ENCODE data around the gene ATP1B1.

Gene ATP1B1

GRCh38 chr1:169109561-169110134 lies 3.2 kb downstream of the ATP1B1 start:
- ChIA-PET POLR2A (no interaction called here), CTCF (interaction anchor here (1.1 to 1.7 kb wide), 3 partner anchors 9 to 239 kb away, joined by 3 to 12 read pairs (median 3); no protein-coding TSS in a partner anchor)
- no peak overlapping the region; the same call in none of the 2 replicates for H3K4me3 ChIP-seq (ENCODE audit: low read depth, low read length)
- DNase-seq (ENCODE audit: low read depth, low spot score) = peak; percentile 37
- no peak for TF ChIP-seq CTCF (IDR thresholded peaks at IDR 0.05; ENCODE audit: insufficient read depth, low read length, missing control alignments)

- ChIA-PET POLR2A (no interaction called here), CTCF (interaction anchor here (0.8 to 3.2 kb wide), 5 partner anchors 9 to 507 kb away, joined by 3 to 16 read pairs (median 3); no protein-coding TSS in a partner anchor)
- DNase-seq (ENCODE audit: low read depth, low spot score) = no peak
- no peak for TF ChIP-seq CTCF (IDR thresholded peaks at IDR 0.05; ENCODE audit: insufficient read depth, low read length, missing control alignments)
- peak overlapping the region; percentile 10; the same call in 1 of the 2 replicates for H3K4me3 ChIP-seq (ENCODE audit: low read depth, low read length)
Observed at GRCh38 chr1:169110236-169110635, 3.7 kb downstream of the ATP1B1 start.

- no peak for DNase-seq (ENCODE audit: low read depth, low spot score)
- ChIA-PET CTCF (interaction anchor here (0.8 to 3.2 kb wide), 5 partner anchors 9 to 508 kb away, joined by 3 to 16 read pairs (median 3); no protein-coding TSS in a partner anchor), POLR2A (no interaction called here)
- H3K4me3 ChIP-seq (ENCODE audit: low read depth, low read length) = no peak overlapping the region
- no peak for TF ChIP-seq CTCF (IDR thresholded peaks at IDR 0.05; ENCODE audit: insufficient read depth, low read length, missing control alignments)
Observed at GRCh38 chr1:169110689-169111447, 4.4 kb downstream of the ATP1B1 start.

- ChIA-PET CTCF (interaction anchor here (1.1 to 3.2 kb wide), 2 partner anchors 237 to 508 kb away, joined by 4 to 16 read pairs; no protein-coding TSS in a partner anchor), POLR2A (no interaction called here)
- DNase-seq (ENCODE audit: low read depth, low spot score) = no peak
- no peak for TF ChIP-seq CTCF (IDR thresholded peaks at IDR 0.05; ENCODE audit: insufficient read depth, low read length, missing control alignments)
- no peak overlapping the region for H3K4me3 ChIP-seq (ENCODE audit: low read depth, low read length)
Observed at GRCh38 chr1:169111472-169111871, 5.0 kb downstream of the ATP1B1 start.

GRCh38 chr1:169112241-169112640 lies 5.8 kb downstream of the ATP1B1 start:
- H3K4me3 ChIP-seq (ENCODE audit: low read depth, low read length) = no peak overlapping the region
- TF ChIP-seq CTCF (IDR thresholded peaks at IDR 0.05; ENCODE audit: insufficient read depth, low read length, missing control alignments) = no peak
- DNase-seq (ENCODE audit: low read depth, low spot score) = no peak
- POLR2A ChIA-PET = no interaction called here
- CTCF ChIA-PET = interaction anchor here (0.6 to 3.2 kb wide), 4 partner anchors 69 to 1390 kb away, joined by 3 to 16 read pairs (median 4); no protein-coding TSS in a partner anchor

- no peak for TF ChIP-seq CTCF (IDR thresholded peaks at IDR 0.05; ENCODE audit: insufficient read depth, low read length, missing control alignments)
- no peak overlapping the region for H3K4me3 ChIP-seq (ENCODE audit: low read depth, low read length)
- CTCF ChIA-PET = interaction anchor here (1.2 to 3.2 kb wide), 2 partner anchors 233 to 235 kb away, joined by 3 to 16 read pairs; no protein-coding TSS in a partner anchor
- POLR2A ChIA-PET = no interaction called here
- peak; percentile 77 for DNase-seq (ENCODE audit: low read depth, low spot score)
Observed at GRCh38 chr1:169113613-169114119, 7.2 kb downstream of the ATP1B1 start.

All from AG04449 (cell line).